HepG2 (cell line): Measurements from ENCODE around the gene BSG. TPM values are rescaled to one million over a fixed set of nuclear protein-coding genes. Genes with fewer than 3 reads are reported as not detected.

Source experiments
- ATAC-seq: fragments of 200-7000 bp; cut with Tn5 transposase; 3 replicates; pipeline ENCODE4 v1.9.1; 2020; ENCODE audit warnings: mild to moderate bottlenecking, moderate library complexity
- BruUV-seq: library from RNA; stranded (reverse); fragments of 400-500 nt; replicated peaks from 2 replicates; lab custom pipeline; 2021; lab: Mats Ljungman, UMichigan
- CTCF ChIA-PET: fragments of 300-600 bp; formaldehyde crosslinking; extraction: SDS; loops from one replicate; lab custom pipeline; 2021; ENCODE audit warnings: low total read pairs, inconsistent platforms, low intra/inter-chr PET ratio; lab: Yijun Ruan, JAX
- POLR2A ChIA-PET: fragments of 350-600 bp; sonication (Branson Sonifier 250); formaldehyde crosslinking; loops from one replicate; lab custom pipeline; 2020; ENCODE audit warnings: antibody characterized with exemption, inconsistent platforms; lab: Yijun Ruan, JAX
- DNase-seq: peaks from one replicate; pipeline ENCODE4 v3.0.0-alpha.2; 2015; ENCODE audit warnings: low spot score
- FAIRE-seq: peaks from 3 replicates; lab custom pipeline; 2011; peaks lifted over from hg19 to GRCh38; lab: Jason Lieb, UNC
- H2AFZ ChIP-seq: one replicate; pipeline ENCODE4 v1.6.1; 2011; ENCODE audit warnings: low read length, inconsistent platforms
- H3K27ac ChIP-seq: fragments of 300-600 bp; 3 replicates; pipeline ENCODE4 v1.8.0; 2011; ENCODE audit warnings: mixed run types, mild to moderate bottlenecking, mixed read lengths, low read length, inconsistent platforms; ENCODE audit not compliant: insufficient read depth; ENCODE audit errors: extremely low read length
- H3K27me3 ChIP-seq, 2 experiments: fragments of 200-600 bp in 1 of 2; 2 replicates in 1 of 2; 3 replicates in 1 of 2; pipeline versions ENCODE4 v1.6.0 to v1.8.0; 2011; ENCODE audit warnings: low read length in 2 of 2, mild to moderate bottlenecking in 2 of 2, moderate library complexity in 2 of 2, inconsistent platforms in 1 of 2; ENCODE audit not compliant: insufficient read depth in 2 of 2, control insufficient read depth in 1 of 2
- H3K36me3 ChIP-seq, 2 experiments: fragments of 200-600 bp in 1 of 2; replicated peaks in 1 of 2; 2 replicates in 1 of 2; 3 replicates in 1 of 2; pipeline versions ENCODE4 v1.5.1 to v1.8.0; 2011; ENCODE audit warnings: low read length in 2 of 2, inconsistent platforms in 1 of 2; ENCODE audit not compliant: insufficient read depth in 2 of 2, control insufficient read depth in 1 of 2
- H3K4me1 ChIP-seq: 2 replicates; pipeline ENCODE4 v1.5.1; 2012; ENCODE audit warnings: low read length, inconsistent platforms; ENCODE audit not compliant: insufficient read depth
- H3K4me2 ChIP-seq: 2 replicates; pipeline ENCODE4 v1.6.0; 2011; ENCODE audit warnings: low read depth, low read length, inconsistent platforms
- H3K4me3 ChIP-seq, 3 experiments: fragments of 200-600 bp in 1 of 3; sonication (generic), shearing (Covaris generic) in 1 of 3; replicated peaks in 1 of 3; 2 replicates each; pipeline ENCODE4 v1.5.1; 2011 to 2016; ENCODE audit warnings: low read length in 3 of 3, inconsistent platforms in 2 of 3, low read depth in 2 of 3, mild to moderate bottlenecking in 2 of 3, control low read depth in 1 of 3, mixed read lengths in 1 of 3; ENCODE audit not compliant: insufficient read depth in 1 of 3
- H3K79me2 ChIP-seq: one replicate; pipeline ENCODE4 v1.6.1; 2011; ENCODE audit warnings: low read length, inconsistent platforms; ENCODE audit not compliant: insufficient read depth
- H3K9ac ChIP-seq: 2 replicates; pipeline ENCODE4 v1.6.0; 2011; ENCODE audit warnings: mild to moderate bottlenecking, low read depth, low read length, inconsistent platforms; ENCODE audit not compliant: insufficient read depth
- H3K9me3 ChIP-seq: 2 replicates; pipeline ENCODE4 v1.5.1; 2012; ENCODE audit warnings: mild to moderate bottlenecking, low read length
- H4K20me1 ChIP-seq: 2 replicates; pipeline ENCODE4 v1.6.0; 2011; ENCODE audit warnings: inconsistent platforms, mild to moderate bottlenecking, low read length, moderate library complexity; ENCODE audit not compliant: insufficient read depth
- KDM4B ChIP-seq: sonication (generic); formaldehyde crosslinking; IDR thresholded peaks from 2 replicates; pipeline ENCODE4 v1.4.0; 2020; ENCODE audit warnings: missing genetic modification reagents
- ZBTB38 ChIP-seq: sonication (generic); formaldehyde crosslinking; IDR thresholded peaks from 2 replicates; pipeline ENCODE4 v1.5.1; 2020; ENCODE audit warnings: mild to moderate bottlenecking, missing genetic modification reagents
- ZBTB7A ChIP-seq: sonication (generic); formaldehyde crosslinking; IDR thresholded peaks from 2 replicates; pipeline ENCODE4 v1.8.0; 2022; ENCODE audit warnings: mild to moderate bottlenecking, missing genetic modification reagents
- ZNF326 ChIP-seq: sonication (generic); formaldehyde crosslinking; IDR thresholded peaks from 2 replicates; pipeline ENCODE4 v1.4.0; 2020; ENCODE audit warnings: missing genetic modification reagents, borderline replicate concordance
- ZNF790 ChIP-seq: sonication (generic); formaldehyde crosslinking; IDR thresholded peaks from 2 replicates; pipeline ENCODE4 v1.8.0; 2022; ENCODE audit warnings: missing genetic modification reagents, mild to moderate bottlenecking, borderline replicate concordance
- WGBS: methylation state at CpG from one replicate; pipeline ENCODE4 v1.1.6; 2017; ENCODE audit warnings: low lambda C conversion rate; 5-methylcytosine and 5-hydroxymethylcytosine counted together
- in situ Hi-C: cut with HindIII; loops from 2 replicates; pipeline ENCODE4 v1.10.0; 2017; ENCODE audit warnings: low pct_unique_long_range_greater_than_20kb; ENCODE audit not compliant: extremely low pct_ligation_motif_present
- intact Hi-C: fragments of 100-400 bp; cut with micrococcal nuclease; formaldehyde crosslinking; loops from one replicate; pipeline ENCODE4 v1.10.0; 2022; ENCODE audit not compliant: unreplicated experiment
- polyA plus RNA-seq, 8 experiments: library from polyadenylated mRNA; depleted of rRNA in 3 of 8; stranded (reverse) in 7 of 8; unstranded in 1 of 8; fragments of >200 nt; fragmentation: Illumina TruSeq in 4 of 8; extraction: Trizol in 4 of 8; gene quantifications; 2 replicates each; pipeline versions ENCODE4 v1.2.1 to v1.2.3, GENCODE V29; 2011 to 2016; ENCODE audit warnings: low read depth in 4 of 8, missing spikeins in 1 of 8, mixed read lengths in 1 of 8; ENCODE audit not compliant: insufficient read depth in 1 of 8
- total RNA-seq, 5 experiments: library from RNA; depleted of rRNA; stranded (reverse); fragments of >200 nt; fragmentation: Illumina TruSeq; extraction: Trizol; gene quantifications; 2 replicates each; pipeline ENCODE4 v1.2.3, GENCODE V29; 2016; ENCODE audit warnings: low read depth in 1 of 5
- TF ChIP-seq, protein P1 (sequence below): sonication (generic); formaldehyde crosslinking; IDR thresholded peaks from 2 replicates; pipeline ENCODE4 v1.4.0; 2020; ENCODE audit warnings: missing genetic modification reagents
- TF ChIP-seq, protein P2 (sequence below): fragments of 450-650 bp; IDR thresholded peaks from 2 replicates; pipeline ENCODE4 v1.6.1; 2017
- TF ChIP-seq, protein P3 (sequence below): sonication (generic); formaldehyde crosslinking; IDR thresholded peaks from 2 replicates; pipeline ENCODE4 v1.9.0; 2021; ENCODE audit warnings: mild to moderate bottlenecking, missing genetic modification reagents
- TF ChIP-seq, protein P4 (sequence below): sonication (generic); formaldehyde crosslinking; IDR thresholded peaks from 2 replicates; pipeline ENCODE4 v1.4.0; 2020; ENCODE audit warnings: missing genetic modification reagents, borderline replicate concordance

BSG gene
- total and polyA plus RNA-seq, 2 of the 13 experiments (the other 11 are each of a cell fraction or from before 2014, with no cell fraction given): 309 to 754 TPM

DNA sequence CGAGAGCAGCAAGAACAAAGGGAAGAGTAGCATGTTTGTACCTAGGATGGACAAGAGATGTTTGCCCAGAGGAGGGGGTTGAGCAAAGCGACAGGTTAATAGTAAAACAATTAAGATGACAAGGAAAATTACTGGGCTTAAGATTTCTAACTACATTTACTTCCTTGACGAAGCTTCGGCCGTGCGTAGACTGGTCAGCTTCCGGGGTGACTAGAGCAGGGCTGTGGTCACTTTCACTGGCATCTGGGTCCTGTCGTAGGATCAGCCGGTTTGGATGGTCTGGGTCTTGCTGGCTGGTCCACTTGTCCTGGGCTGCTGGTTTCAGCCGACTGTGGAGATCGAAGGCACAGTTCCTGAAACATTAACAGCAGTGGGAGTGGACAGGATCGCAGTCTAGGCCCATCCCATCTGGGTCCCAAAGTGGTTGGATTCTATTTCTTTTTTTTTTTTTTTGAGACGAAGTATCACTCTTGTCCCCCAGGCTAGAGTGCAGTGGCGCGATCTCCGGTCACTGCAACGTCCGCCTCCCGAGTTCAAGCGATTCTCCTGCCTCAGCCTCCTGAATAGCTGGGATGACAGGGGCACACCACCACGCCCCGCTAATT, 5.0 kb upstream of the BSG start (continued):
- no peak for TF ChIP-seq ZBTB7A

DNA sequence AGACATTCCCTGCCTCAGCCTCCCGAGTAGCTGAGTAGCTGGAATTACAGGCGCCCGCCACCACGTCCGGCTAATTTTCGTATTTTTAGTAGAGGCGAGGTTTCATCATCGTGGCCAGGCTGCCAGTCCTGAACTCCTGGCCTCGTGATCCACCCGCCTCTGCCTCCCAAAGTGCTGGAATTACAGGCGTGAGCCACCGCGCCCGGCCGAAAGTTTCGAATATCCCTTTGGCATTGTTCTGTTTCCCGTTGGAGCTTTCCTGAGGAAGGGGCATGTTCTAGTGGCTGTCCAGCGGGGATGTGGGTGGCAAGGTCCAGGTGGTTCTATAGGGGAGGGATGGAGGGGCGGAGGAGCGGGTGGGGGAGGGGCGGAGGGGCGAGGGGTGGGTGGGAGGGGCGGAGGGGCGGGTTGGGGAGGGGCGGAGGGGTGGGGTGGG, 2.1 kb upstream of the BSG start:
- no peaks in the 10 kb centered on the region; a peak in 1 of 5 replicates for H3K36me3 ChIP-seq
- no TSS peak for BruUV-seq
- peak overlapping the region; percentile 47; the same call in 1 of the 2 replicates for H3K4me2 ChIP-seq
- H3K79me2 ChIP-seq: peaks cover 30% of the 10 kb centered on the region
- no peaks in the 10 kb centered on the region for H3K9me3 ChIP-seq
- CTCF ChIA-PET: no interaction called here
- H4K20me1 ChIP-seq: peaks cover 23% of the 10 kb centered on the region
- no peak overlapping the region for H3K9ac ChIP-seq
- in situ Hi-C loops: no loop called here
- 87% methylated on average over 22 of the region's 25 CpGs for WGBS
- peak overlapping the region; percentile 43 for H3K27ac ChIP-seq
- no peak for FAIRE-seq
- no peak overlapping the region for H3K4me3 ChIP-seq
- H3K27me3 ChIP-seq: no peaks in the 10 kb centered on the region; a peak in 1 of 5 replicates
- POLR2A ChIA-PET: interaction anchor here (4.3 kb wide), 1 partner anchor 14 kb away, joined by 45 read pairs; no protein-coding TSS in a partner anchor
- peaks cover 27% of the 10 kb centered on the region for H3K4me1 ChIP-seq
- TF ChIP-seq ZNF790 (CRISPR knock-in tag) (no peak), KDM4B (CRISPR knock-in tag) (no peak), ZBTB38 (CRISPR knock-in tag) (peak; percentile 40; the same call in 1 of the 2 replicates), ZNF326 (no peak)
- TF ChIP-seq, protein P1, sequence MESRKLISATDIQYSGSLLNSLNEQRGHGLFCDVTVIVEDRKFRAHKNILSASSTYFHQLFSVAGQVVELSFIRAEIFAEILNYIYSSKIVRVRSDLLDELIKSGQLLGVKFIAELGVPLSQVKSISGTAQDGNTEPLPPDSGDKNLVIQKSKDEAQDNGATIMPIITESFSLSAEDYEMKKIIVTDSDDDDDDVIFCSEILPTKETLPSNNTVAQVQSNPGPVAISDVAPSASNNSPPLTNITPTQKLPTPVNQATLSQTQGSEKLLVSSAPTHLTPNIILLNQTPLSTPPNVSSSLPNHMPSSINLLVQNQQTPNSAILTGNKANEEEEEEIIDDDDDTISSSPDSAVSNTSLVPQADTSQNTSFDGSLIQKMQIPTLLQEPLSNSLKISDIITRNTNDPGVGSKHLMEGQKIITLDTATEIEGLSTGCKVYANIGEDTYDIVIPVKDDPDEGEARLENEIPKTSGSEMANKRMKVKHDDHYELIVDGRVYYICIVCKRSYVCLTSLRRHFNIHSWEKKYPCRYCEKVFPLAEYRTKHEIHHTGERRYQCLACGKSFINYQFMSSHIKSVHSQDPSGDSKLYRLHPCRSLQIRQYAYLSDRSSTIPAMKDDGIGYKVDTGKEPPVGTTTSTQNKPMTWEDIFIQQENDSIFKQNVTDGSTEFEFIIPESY (CRISPR knock-in tag): peak; percentile 52
- TF ChIP-seq, protein P2, sequence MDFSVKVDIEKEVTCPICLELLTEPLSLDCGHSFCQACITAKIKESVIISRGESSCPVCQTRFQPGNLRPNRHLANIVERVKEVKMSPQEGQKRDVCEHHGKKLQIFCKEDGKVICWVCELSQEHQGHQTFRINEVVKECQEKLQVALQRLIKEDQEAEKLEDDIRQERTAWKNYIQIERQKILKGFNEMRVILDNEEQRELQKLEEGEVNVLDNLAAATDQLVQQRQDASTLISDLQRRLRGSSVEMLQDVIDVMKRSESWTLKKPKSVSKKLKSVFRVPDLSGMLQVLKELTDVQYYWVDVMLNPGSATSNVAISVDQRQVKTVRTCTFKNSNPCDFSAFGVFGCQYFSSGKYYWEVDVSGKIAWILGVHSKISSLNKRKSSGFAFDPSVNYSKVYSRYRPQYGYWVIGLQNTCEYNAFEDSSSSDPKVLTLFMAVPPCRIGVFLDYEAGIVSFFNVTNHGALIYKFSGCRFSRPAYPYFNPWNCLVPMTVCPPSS: no peak
- TF ChIP-seq, protein P3, sequence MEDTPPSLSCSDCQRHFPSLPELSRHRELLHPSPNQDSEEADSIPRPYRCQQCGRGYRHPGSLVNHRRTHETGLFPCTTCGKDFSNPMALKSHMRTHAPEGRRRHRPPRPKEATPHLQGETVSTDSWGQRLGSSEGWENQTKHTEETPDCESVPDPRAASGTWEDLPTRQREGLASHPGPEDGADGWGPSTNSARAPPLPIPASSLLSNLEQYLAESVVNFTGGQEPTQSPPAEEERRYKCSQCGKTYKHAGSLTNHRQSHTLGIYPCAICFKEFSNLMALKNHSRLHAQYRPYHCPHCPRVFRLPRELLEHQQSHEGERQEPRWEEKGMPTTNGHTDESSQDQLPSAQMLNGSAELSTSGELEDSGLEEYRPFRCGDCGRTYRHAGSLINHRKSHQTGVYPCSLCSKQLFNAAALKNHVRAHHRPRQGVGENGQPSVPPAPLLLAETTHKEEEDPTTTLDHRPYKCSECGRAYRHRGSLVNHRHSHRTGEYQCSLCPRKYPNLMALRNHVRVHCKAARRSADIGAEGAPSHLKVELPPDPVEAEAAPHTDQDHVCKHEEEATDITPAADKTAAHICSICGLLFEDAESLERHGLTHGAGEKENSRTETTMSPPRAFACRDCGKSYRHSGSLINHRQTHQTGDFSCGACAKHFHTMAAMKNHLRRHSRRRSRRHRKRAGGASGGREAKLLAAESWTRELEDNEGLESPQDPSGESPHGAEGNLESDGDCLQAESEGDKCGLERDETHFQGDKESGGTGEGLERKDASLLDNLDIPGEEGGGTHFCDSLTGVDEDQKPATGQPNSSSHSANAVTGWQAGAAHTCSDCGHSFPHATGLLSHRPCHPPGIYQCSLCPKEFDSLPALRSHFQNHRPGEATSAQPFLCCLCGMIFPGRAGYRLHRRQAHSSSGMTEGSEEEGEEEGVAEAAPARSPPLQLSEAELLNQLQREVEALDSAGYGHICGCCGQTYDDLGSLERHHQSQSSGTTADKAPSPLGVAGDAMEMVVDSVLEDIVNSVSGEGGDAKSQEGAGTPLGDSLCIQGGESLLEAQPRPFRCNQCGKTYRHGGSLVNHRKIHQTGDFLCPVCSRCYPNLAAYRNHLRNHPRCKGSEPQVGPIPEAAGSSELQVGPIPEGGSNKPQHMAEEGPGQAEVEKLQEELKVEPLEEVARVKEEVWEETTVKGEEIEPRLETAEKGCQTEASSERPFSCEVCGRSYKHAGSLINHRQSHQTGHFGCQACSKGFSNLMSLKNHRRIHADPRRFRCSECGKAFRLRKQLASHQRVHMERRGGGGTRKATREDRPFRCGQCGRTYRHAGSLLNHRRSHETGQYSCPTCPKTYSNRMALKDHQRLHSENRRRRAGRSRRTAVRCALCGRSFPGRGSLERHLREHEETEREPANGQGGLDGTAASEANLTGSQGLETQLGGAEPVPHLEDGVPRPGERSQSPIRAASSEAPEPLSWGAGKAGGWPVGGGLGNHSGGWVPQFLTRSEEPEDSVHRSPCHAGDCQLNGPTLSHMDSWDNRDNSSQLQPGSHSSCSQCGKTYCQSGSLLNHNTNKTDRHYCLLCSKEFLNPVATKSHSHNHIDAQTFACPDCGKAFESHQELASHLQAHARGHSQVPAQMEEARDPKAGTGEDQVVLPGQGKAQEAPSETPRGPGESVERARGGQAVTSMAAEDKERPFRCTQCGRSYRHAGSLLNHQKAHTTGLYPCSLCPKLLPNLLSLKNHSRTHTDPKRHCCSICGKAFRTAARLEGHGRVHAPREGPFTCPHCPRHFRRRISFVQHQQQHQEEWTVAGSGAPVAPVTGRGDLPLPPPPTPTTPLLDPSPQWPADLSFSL (CRISPR knock-in tag): no peak
- TF ChIP-seq, protein P4, sequence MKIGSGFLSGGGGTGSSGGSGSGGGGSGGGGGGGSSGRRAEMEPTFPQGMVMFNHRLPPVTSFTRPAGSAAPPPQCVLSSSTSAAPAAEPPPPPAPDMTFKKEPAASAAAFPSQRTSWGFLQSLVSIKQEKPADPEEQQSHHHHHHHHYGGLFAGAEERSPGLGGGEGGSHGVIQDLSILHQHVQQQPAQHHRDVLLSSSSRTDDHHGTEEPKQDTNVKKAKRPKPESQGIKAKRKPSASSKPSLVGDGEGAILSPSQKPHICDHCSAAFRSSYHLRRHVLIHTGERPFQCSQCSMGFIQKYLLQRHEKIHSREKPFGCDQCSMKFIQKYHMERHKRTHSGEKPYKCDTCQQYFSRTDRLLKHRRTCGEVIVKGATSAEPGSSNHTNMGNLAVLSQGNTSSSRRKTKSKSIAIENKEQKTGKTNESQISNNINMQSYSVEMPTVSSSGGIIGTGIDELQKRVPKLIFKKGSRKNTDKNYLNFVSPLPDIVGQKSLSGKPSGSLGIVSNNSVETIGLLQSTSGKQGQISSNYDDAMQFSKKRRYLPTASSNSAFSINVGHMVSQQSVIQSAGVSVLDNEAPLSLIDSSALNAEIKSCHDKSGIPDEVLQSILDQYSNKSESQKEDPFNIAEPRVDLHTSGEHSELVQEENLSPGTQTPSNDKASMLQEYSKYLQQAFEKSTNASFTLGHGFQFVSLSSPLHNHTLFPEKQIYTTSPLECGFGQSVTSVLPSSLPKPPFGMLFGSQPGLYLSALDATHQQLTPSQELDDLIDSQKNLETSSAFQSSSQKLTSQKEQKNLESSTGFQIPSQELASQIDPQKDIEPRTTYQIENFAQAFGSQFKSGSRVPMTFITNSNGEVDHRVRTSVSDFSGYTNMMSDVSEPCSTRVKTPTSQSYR: peak; percentile 68
- no peak overlapping the region for H2AFZ ChIP-seq
- no peak for DNase-seq
- intact Hi-C loops: loop anchor here (2.0 kb wide), 1 partner anchor 19 kb away; no protein-coding TSS in a partner anchor
- ATAC-seq: no peak
